A549 (cell line): ENCODE data around the gene B3GNT7. TPM values are rescaled to one million over a fixed set of nuclear protein-coding genes. Genes with fewer than 3 reads are reported as not detected.

Experiments used
- ATAC-seq, 2 experiments: fragments of 200-7000 bp in 1 of 2; fragments of >200 bp in 1 of 2; cut with Nextera tagmentation in 1 of 2; cut with Tn5 transposase in 1 of 2; 3 replicates each; pipeline versions ENCODE4 v1.8.0 to v1.9.1; 2018 to 2020; ENCODE audit warnings: mild to moderate bottlenecking in 1 of 2, moderate library complexity in 1 of 2
- CTCF ChIA-PET: fragments of 300-600 bp; sonication (Branson Sonifier 250); formaldehyde crosslinking; extraction: SDS; loops from one replicate; lab custom pipeline; 2021; ENCODE audit warnings: antibody characterized with exemption, inconsistent platforms; lab: Yijun Ruan, JAX
- POLR2A ChIA-PET: fragments of 350-600 bp; formaldehyde crosslinking; extraction: SDS; loops from one replicate; lab custom pipeline; 2021; ENCODE audit warnings: antibody characterized with exemption, inconsistent platforms; lab: Yijun Ruan, JAX
- DNase-seq, 2 experiments: peaks; one replicate each; pipeline versions ENCODE4 v3.0.0 to v3.0.0-alpha.2; 2011 to 2016; ENCODE audit warnings: low read depth in 1 of 2, low spot score in 1 of 2
- FAIRE-seq: peaks from 2 replicates; lab custom pipeline; 2011; peaks lifted over from hg19 to GRCh38; lab: Jason Lieb, UNC
- H3K27ac ChIP-seq, 2 experiments: fragments of >200 bp; sonication (Bioruptor Twin); formaldehyde crosslinking; 3 replicates each; pipeline ENCODE4 v1.5.1; 2016 to 2017
- H3K4me1 ChIP-seq: fragments of >200 bp; sonication (Bioruptor Twin); formaldehyde crosslinking; 3 replicates; pipeline ENCODE4 v1.6.1; 2016
- H3K4me2 ChIP-seq: fragments of >200 bp; sonication (Bioruptor Twin); formaldehyde crosslinking; 3 replicates; pipeline ENCODE4 v1.6.1; 2016
- H3K4me3 ChIP-seq: fragments of >200 bp; sonication (Bioruptor Twin); formaldehyde crosslinking; 3 replicates; pipeline ENCODE4 v1.5.1; 2016
- H3K9me3 ChIP-seq: fragments of >200 bp; sonication (Bioruptor Twin); formaldehyde crosslinking; 3 replicates; pipeline ENCODE4 v1.6.1; 2016
- CEBPB ChIP-seq, 2 experiments: fragments of >200 bp in 1 of 2; sonication (Bioruptor Twin) in 1 of 2; formaldehyde crosslinking in 1 of 2; IDR thresholded peaks; 2 replicates each; pipeline ENCODE4 v1.6.1; 2012 to 2016
- CHD4 ChIP-seq: fragments of 200-600 bp; sonication (generic); IDR thresholded peaks from 2 replicates; pipeline ENCODE4 v1.6.1; 2016; ENCODE audit warnings: antibody characterized with exemption, mild to moderate bottlenecking, borderline replicate concordance
- CTCF ChIP-seq: fragments of >200 bp; sonication (Bioruptor Twin); formaldehyde crosslinking; IDR thresholded peaks from 3 replicates; pipeline ENCODE4 v1.5.1; 2016
- EHF ChIP-seq: fragments of 250-450 bp; sonication (Bioruptor Pico); IDR thresholded peaks from 2 replicates; pipeline ENCODE4 v1.5.0; 2020; ENCODE audit warnings: mild to moderate bottlenecking
- EP300 ChIP-seq, 2 experiments: fragments of >200 bp; sonication (Bioruptor Twin); formaldehyde crosslinking; IDR thresholded peaks; 2 replicates in 1 of 2; 3 replicates in 1 of 2; pipeline ENCODE4 v1.6.1; 2016 to 2017
- ESRRA ChIP-seq: fragments of 150-350 bp; IDR thresholded peaks from 2 replicates; pipeline ENCODE4 v1.6.1; 2014; ENCODE audit warnings: mild to moderate bottlenecking, low read length, borderline replicate concordance
- FOSB ChIP-seq: fragments of 250-450 bp; sonication (Bioruptor Pico); IDR thresholded peaks from 2 replicates; pipeline ENCODE4 v1.5.0; 2020; ENCODE audit warnings: mild to moderate bottlenecking, moderate library complexity
- GATA3 ChIP-seq: IDR thresholded peaks from 2 replicates; pipeline ENCODE4 v1.6.1; 2012; ENCODE audit warnings: borderline replicate concordance
- HMGXB4 ChIP-seq: fragments of 250-450 bp; sonication (Bioruptor Pico); IDR thresholded peaks from 2 replicates; pipeline ENCODE4 v1.5.0; 2021; ENCODE audit warnings: mild to moderate bottlenecking, moderate library complexity, borderline replicate concordance
- HOXA7 ChIP-seq: fragments of 250-450 bp; sonication (Bioruptor Pico); IDR thresholded peaks from 2 replicates; pipeline ENCODE4 v1.5.0; 2020; ENCODE audit warnings: mild to moderate bottlenecking, moderate library complexity
- HOXB13 ChIP-seq: fragments of 250-450 bp; sonication (Bioruptor Pico); IDR thresholded peaks from 2 replicates; pipeline ENCODE4 v1.5.0; 2020; ENCODE audit warnings: low read depth, mild to moderate bottlenecking, moderate library complexity
- KDM1A ChIP-seq: fragments of 200-600 bp; sonication (generic); IDR thresholded peaks from 2 replicates; pipeline ENCODE4 v1.6.1; 2016; ENCODE audit warnings: low read depth, mild to moderate bottlenecking
- KDM5A ChIP-seq: fragments of 200-600 bp; sonication (generic); IDR thresholded peaks from 2 replicates; pipeline ENCODE4 v1.6.1; 2016; ENCODE audit warnings: antibody characterized with exemption, mild to moderate bottlenecking
- PBX3 ChIP-seq: IDR thresholded peaks from 2 replicates; pipeline ENCODE4 v1.6.1; 2012
- POLR2A ChIP-seq: IDR thresholded peaks from 2 replicates; pipeline ENCODE4 v1.6.1; 2012; ENCODE audit warnings: mild to moderate bottlenecking, low read length
- TP53 ChIP-seq: fragments of 250-450 bp; sonication (Bioruptor Pico); IDR thresholded peaks from 2 replicates; pipeline ENCODE4 v1.5.0; 2021; ENCODE audit warnings: mild to moderate bottlenecking, moderate library complexity
- ZC3H11A ChIP-seq: fragments of 450-650 bp; IDR thresholded peaks from 2 replicates; pipeline ENCODE4 v1.6.1; 2014; ENCODE audit warnings: antibody characterized with exemption, mild to moderate bottlenecking
- ZFP36 ChIP-seq: fragments of 450-650 bp; IDR thresholded peaks from 2 replicates; pipeline ENCODE4 v1.6.1; 2014; ENCODE audit warnings: borderline replicate concordance; ENCODE audit not compliant: partially characterized antibody
- whole genome bisulfite sequencing: methylation state at CpG from one replicate; pipeline ENCODE4 v1.1.6; 2017; ENCODE audit errors: missing lambda C conversion rate; 5-methylcytosine and 5-hydroxymethylcytosine counted together
- polyA plus RNA-seq, 4 experiments: library from polyadenylated mRNA; depleted of rRNA in 3 of 4; stranded (reverse); fragments of >200 nt; fragmentation: RNase III in 1 of 4; extraction: RNeasy Plus Mini Kit Qiagen cat#74134 plus additional on column Dnase treatment in 1 of 4; gene quantifications; 2 replicates in 3 of 4; 3 replicates in 1 of 4; pipeline ENCODE4 v1.2.3, GENCODE V29; 2011 to 2017

The B3GNT7 gene
- polyA plus RNA-seq, 2 of the 4 experiments (the other 2 are of a cell fraction): 0.48 to 0.96 TPM

GRCh38 chr2:231359948-231360347 is 35.6 kb upstream of the B3GNT7 start:
- TF ChIP-seq TP53 (CRISPR knock-in tag) (no peak), EHF (CRISPR knock-in tag) (no peak), CHD4 (no peak), KDM5A (no peak)
- DNase-seq (no peak), FAIRE-seq (no peak), ATAC-seq (no peak)
- Histone ChIP-seq H3K4me2 (no peak overlapping the region), H3K27ac (no peak overlapping the region), H3K9me3 (no peaks in the 10 kb centered on the region), H3K4me3 (no peak overlapping the region), H3K4me1 (peaks cover 6% of the 10 kb centered on the region)
- POLR2A ChIA-PET: no interaction called here
- WGBS: 83% methylated on average over 7 of the region's 11 CpGs
- CTCF ChIA-PET: interaction anchor here (1.3 to 3.7 kb wide), 3 partner anchors 10 to 52 kb away, joined by 3 to 16 read pairs (median 3); no protein-coding TSS in a partner anchor

- ChIA-PET CTCF (interaction anchor here (1.0 to 3.7 kb wide), 5 partner anchors 10 to 51 kb away, joined by 3 to 16 read pairs (median 3); partner anchors contain the start of gene B3GNT7), POLR2A (no interaction called here)
- FAIRE-seq: no peak
- Histone ChIP-seq H3K4me1 (peaks cover 9% of the 10 kb centered on the region), H3K9me3 (no peaks in the 10 kb centered on the region), H3K4me3 (no peak overlapping the region), H3K4me2 (no peak overlapping the region), H3K27ac (no peak overlapping the region)
- no peak for ATAC-seq
- DNase-seq: no peak
- no peak for TF ChIP-seq HMGXB4 (CRISPR knock-in tag)
- no peak for TF ChIP-seq CEBPB (IDR thresholded peaks at IDR 0.05)
- TF ChIP-seq GATA3: no peak
- no peak for TF ChIP-seq ZFP36
- WGBS: 78% methylated on average over 8 of the region's 11 CpGs
These were observed 35.1 kb upstream of the B3GNT7 start for GRCh38 chr2:231360401-231360800.

- TF ChIP-seq POLR2A (no peak), KDM1A (no peak), ESRRA (no peak), EP300 (IDR thresholded peaks at IDR 0.05) (no peak), HOXA7 (no peak), TP53 (CRISPR knock-in tag) (no peak), FOSB (no peak), ZC3H11A (no peak), HOXB13 (CRISPR knock-in tag) (no peak), EHF (CRISPR knock-in tag) (no peak), PBX3 (no peak), CTCF (no peak)
- H3K9me3 ChIP-seq: no peaks in the 10 kb centered on the region
- ATAC-seq: no peak
- no peak for DNase-seq
- peaks cover 14% of the 10 kb centered on the region for H3K4me1 ChIP-seq
- POLR2A ChIA-PET: no interaction called here
- CTCF ChIA-PET: interaction anchor here (1.0 to 3.7 kb wide), 5 partner anchors 9 to 64 kb away, joined by 3 to 16 read pairs (median 4); partner anchors contain the start of gene B3GNT7
- no peak overlapping the region for H3K4me2 ChIP-seq
- no peak overlapping the region for H3K4me3 ChIP-seq
- no peak overlapping the region for H3K27ac ChIP-seq
- FAIRE-seq: no peak
- 96% methylated on average over 7 of the region's 13 CpGs for WGBS
These were observed 34.6 kb upstream of the B3GNT7 start for GRCh38 chr2:231360881-231361371.
